ENCODE results near the gene USPL1.

USPL1 gene

GRCh38 chr13:30607908-30608307, 9.8 kb upstream of the USPL1 start:
- H3K4me3 ChIP-seq (ENCODE audit: low read depth, low read length) = no peak overlapping the region
- H3K27me3 ChIP-seq (replicated peaks) = no peaks in the 10 kb centered on the region
- no peak for DNase-seq
- H3K36me3 ChIP-seq (replicated peaks) = no peaks in the 10 kb centered on the region
- in situ Hi-C loops (cut with HindIII; ENCODE audit: low pct_ligation_motif_present, low sequenced_read_pairs) = no loop called here
- no peak overlapping the region for H3K27ac ChIP-seq
- TF ChIP-seq CTCF (IDR thresholded peaks at IDR 0.05; ENCODE audit: low read depth, low read length, missing control alignments) = no peak

GRCh38 chr13:30608364-30608763, 9.4 kb upstream of the USPL1 start:
- DNase-seq = no peak
- Histone ChIP-seq H3K36me3 (replicated peaks) (no peaks in the 10 kb centered on the region), H3K4me3 (ENCODE audit: low read depth, low read length) (no peak overlapping the region), H3K27me3 (replicated peaks) (no peaks in the 10 kb centered on the region), H3K27ac (no peak overlapping the region)
- in situ Hi-C loops (cut with HindIII; ENCODE audit: low pct_ligation_motif_present, low sequenced_read_pairs) = no loop called here
- no peak for TF ChIP-seq CTCF (IDR thresholded peaks at IDR 0.05; ENCODE audit: low read depth, low read length, missing control alignments)

GRCh38 chr13:30610311-30610710, 7.4 kb upstream of the USPL1 start:
- H3K4me3 ChIP-seq (ENCODE audit: low read depth, low read length) = no peak overlapping the region
- TF ChIP-seq CTCF (IDR thresholded peaks at IDR 0.05; ENCODE audit: low read depth, low read length, missing control alignments) = no peak
- in situ Hi-C loops (cut with HindIII; ENCODE audit: low pct_ligation_motif_present, low sequenced_read_pairs) = no loop called here
- DNase-seq = no peak
- no peak overlapping the region for H3K27ac ChIP-seq
- H3K27me3 ChIP-seq (replicated peaks) = no peaks in the 10 kb centered on the region
- no peaks in the 10 kb centered on the region for H3K36me3 ChIP-seq (replicated peaks)

GRCh38 chr13:30615481-30615865, 2.2 kb upstream of the USPL1 start:
- Histone ChIP-seq H3K4me3 (ENCODE audit: low read depth, low read length) (peak overlapping the region; percentile 95), H3K27ac (peak overlapping the region; percentile 99), H3K27me3 (replicated peaks) (no peaks in the 10 kb centered on the region), H3K36me3 (replicated peaks) (no peaks in the 10 kb centered on the region)
- no peak for TF ChIP-seq CTCF (IDR thresholded peaks at IDR 0.05; ENCODE audit: low read depth, low read length, missing control alignments)
- in situ Hi-C loops (cut with HindIII; ENCODE audit: low pct_ligation_motif_present, low sequenced_read_pairs) = no loop called here
- no peak for DNase-seq

- in situ Hi-C loops (cut with HindIII; ENCODE audit: low pct_ligation_motif_present, low sequenced_read_pairs) = no loop called here
These were observed 1.7 kb upstream of the USPL1 start for GRCh38 chr13:30615866-30616541.

More at GRCh38 chr13:30615866-30616541, 1.7 kb upstream of the USPL1 start:
- TF ChIP-seq CTCF (IDR thresholded peaks at IDR 0.05; ENCODE audit: low read depth, low read length, missing control alignments) = no peak
- peak overlapping the region; percentile 99 for H3K27ac ChIP-seq
- peak overlapping the region; percentile 95 for H3K4me3 ChIP-seq (ENCODE audit: low read depth, low read length)
- DNase-seq = no peak
- H3K27me3 ChIP-seq (replicated peaks) = no peaks in the 10 kb centered on the region
- no peaks in the 10 kb centered on the region for H3K36me3 ChIP-seq (replicated peaks)

Measured in brain microvascular endothelial cell (primary cell).